ENCODE measurements around the gene SULT4A1. TPM values are rescaled to one million over a fixed set of nuclear protein-coding genes. Genes with fewer than 3 reads are reported as not detected.
A peak's percentile ranks its signal among the peaks of the same experiment; 100 is the strongest.

The SULT4A1 gene
- total RNA-seq, 1 experiment from 2014 or later = 8.4 TPM

DNA sequence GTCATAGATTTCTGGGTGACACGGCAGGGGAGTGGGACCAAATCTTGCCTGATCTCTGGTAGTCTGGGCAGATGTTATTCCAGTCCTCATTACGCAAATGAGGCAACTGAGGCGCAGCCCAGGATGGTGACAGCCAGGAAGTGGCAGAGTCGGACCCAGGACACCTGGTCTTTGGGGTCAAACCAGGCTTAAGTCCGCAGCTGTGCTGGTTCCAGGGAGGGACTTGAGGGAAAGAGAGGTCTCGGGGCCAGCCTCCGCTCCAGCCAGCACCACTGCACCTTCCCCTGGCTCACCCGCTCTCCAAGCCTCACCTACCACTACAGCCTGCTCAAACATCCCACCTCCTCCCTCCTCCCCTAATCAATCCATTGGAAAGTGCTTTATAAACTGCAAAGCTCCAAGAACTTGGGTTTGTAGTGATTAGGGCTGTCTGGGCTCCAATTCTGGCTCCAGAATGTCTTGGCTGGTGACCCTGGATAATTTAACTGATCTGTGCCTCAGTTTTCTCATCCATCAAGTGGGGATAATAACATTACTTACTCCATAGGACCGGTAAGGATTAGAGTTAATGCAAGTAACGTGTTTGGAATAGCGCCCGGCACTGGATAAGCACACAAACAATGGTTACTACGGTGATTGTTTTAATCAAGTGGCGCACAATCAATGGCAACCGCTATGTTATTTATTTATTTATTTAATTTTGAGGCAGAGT lies 30.0 kb upstream of the SULT4A1 start:
- H3K9ac ChIP-seq (ENCODE audit: low read length) = peak overlapping the region; percentile 70

DNA sequence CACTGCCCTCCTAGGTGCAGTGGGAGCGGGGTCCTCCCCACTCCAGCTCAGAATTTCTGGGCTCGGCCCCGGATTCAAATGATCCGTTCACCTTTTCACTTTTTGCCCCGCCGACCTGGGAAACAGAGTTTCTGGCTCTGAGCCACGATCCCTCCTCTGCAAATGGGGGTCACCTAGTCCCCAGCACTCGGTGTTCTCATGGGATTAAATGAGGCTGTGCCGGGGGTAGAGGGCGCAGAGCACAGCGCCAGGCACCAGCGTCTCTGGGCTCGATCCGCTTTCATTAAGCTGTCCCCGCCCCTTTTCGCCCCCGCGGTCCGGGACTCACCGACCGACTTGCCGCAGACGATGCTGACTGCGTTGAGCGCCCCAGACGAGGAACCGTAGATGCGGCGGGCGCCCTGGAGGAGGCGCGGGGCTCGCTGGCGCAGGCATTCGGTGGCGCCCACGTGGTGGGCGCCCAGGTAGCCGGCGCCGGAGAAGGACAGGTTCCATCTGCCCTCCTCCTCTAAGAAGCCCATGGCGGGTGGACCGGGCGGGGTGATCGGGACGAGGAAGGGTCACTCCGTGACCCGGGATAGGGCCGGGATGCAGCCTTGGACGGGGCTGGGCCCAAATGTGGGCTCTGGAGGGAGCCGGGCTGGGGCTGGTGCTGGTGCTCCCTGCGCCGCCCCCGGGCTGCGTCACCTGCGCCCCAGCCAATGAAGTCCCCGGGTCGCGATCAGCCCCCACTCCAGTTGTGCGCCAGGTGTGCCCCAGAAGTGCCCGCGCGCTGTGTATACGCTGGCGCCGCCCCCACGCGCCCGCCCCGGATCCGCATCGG lies 29.3 kb upstream of the SULT4A1 start, which contains the start of gene PNPLA5:
Gene PNPLA5 (minus strand): TSS at position 654 of the 823 bp plus-strand sequence. CDS start 133 bp downstream, at position 521.
- H2AFZ ChIP-seq (ENCODE audit: low read depth, low read length, poor library complexity, severe bottlenecking) = no peak within 1 kb of the TSS
- CTCF ChIA-PET = interaction anchor here (1.6 to 3.8 kb wide), 3 partner anchors 8 to 54 kb away, joined by 3 to 22 read pairs (median 21); no protein-coding TSS in a partner anchor
- no peaks in the 10 kb centered on the region for H4K20me1 ChIP-seq (ENCODE audit: insufficient read depth)
- H3K4me2 ChIP-seq (ENCODE audit: low read length) = peak within 1 kb of the TSS; percentile 80
- no peaks in the 10 kb centered on the region for H3K9me3 ChIP-seq (ENCODE audit: control insufficient read depth in 1 of 2, insufficient read depth in 1 of 2, low read depth in 1 of 2, low read length in 2 of 2)
- intact Hi-C loops (cut with micrococcal nuclease) = no loop called here
- H3K79me2 ChIP-seq (ENCODE audit: insufficient read depth, low read length) = no peaks in the 10 kb centered on the region
- H3K9ac ChIP-seq (ENCODE audit: low read length) = peak within 1 kb of the TSS; percentile 70
- peaks cover 0 to 11% of the 10 kb centered on the region in 2 experiments; a peak in 1 of 4 replicates for H3K4me1 ChIP-seq (ENCODE audit: control insufficient read depth in 1 of 2, insufficient read depth in 2 of 2, low read length in 2 of 2)
- BruUV-seq (replicated peaks) = no TSS peak
- no peaks in the 10 kb centered on the region for H3K36me3 ChIP-seq (ENCODE audit: control insufficient read depth in 1 of 2, insufficient read depth in 2 of 2, low read length in 2 of 2)
- TF ChIP-seq, protein P1, sequence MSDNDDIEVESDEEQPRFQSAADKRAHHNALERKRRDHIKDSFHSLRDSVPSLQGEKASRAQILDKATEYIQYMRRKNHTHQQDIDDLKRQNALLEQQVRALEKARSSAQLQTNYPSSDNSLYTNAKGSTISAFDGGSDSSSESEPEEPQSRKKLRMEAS (IDR thresholded peaks at IDR 0.05) = peak; percentile 40; the same call in 1 of the 2 replicates
- TF ChIP-seq SIN3A (IDR thresholded peaks at IDR 0.05; ENCODE audit: low read depth) = no peak
- TF ChIP-seq RAD21 (IDR thresholded peaks at IDR 0.05; ENCODE audit: low read depth) = no peak
- TF ChIP-seq EGR1 (IDR thresholded peaks at IDR 0.05; ENCODE audit: low read depth) = peak; percentile 58; the same call in 1 of the 2 replicates
- no peak for TF ChIP-seq SRF (IDR thresholded peaks at IDR 0.05; ENCODE audit: low read depth)
- TF ChIP-seq ELF1 (IDR thresholded peaks at IDR 0.05; ENCODE audit: borderline replicate concordance, low read depth) = no peak
- no peaks in the 10 kb centered on the region for H3K27me3 ChIP-seq (ENCODE audit: insufficient read depth, low read length)
- POLR2A ChIA-PET = no interaction called here
- H3K9me2 ChIP-seq (ENCODE audit: insufficient read depth) = no peaks in the 10 kb centered on the region
- H3K4me3 ChIP-seq (replicated peaks in 1 of 2; ENCODE audit: low read depth in 1 of 2, low read length in 2 of 2) = peak within 1 kb of the TSS; percentile 59 to 68
- RAD21 ChIA-PET (ENCODE audit: low non-redundant PET in 1 of 2, low total read pairs in 2 of 2, uncharacterized antibody in 2 of 2, unreplicated experiment in 2 of 2) = no interaction called here
- DNase-seq (ENCODE audit: low read depth, low spot score) (no peak), ATAC-seq (peak; percentile 91)
- H3K27ac ChIP-seq (ENCODE audit: low read depth, low read length) = peak within 1 kb of the TSS; percentile 43; the same call in 1 of the 2 replicates

More for the DNA sequence above, 30.0 kb upstream of the SULT4A1 start:
- no TSS peak for BruUV-seq (replicated peaks)
- no peaks in the 10 kb centered on the region for H3K9me3 ChIP-seq (ENCODE audit: control insufficient read depth in 1 of 2, insufficient read depth in 1 of 2, low read depth in 1 of 2, low read length in 2 of 2)
- DNase-seq (ENCODE audit: low read depth, low spot score) (no peak), ATAC-seq (no peak; the same call in 1 of the 2 replicates)
- H3K4me1 ChIP-seq (ENCODE audit: control insufficient read depth in 1 of 2, insufficient read depth in 2 of 2, low read length in 2 of 2) = peaks cover 0 to 14% of the 10 kb centered on the region in 2 experiments; a peak in 3 of 4 replicates
- CTCF ChIA-PET = interaction anchor here (2.8 kb wide), 1 partner anchor 9 kb away, joined by 21 read pairs; no protein-coding TSS in a partner anchor
- TF ChIP-seq CEBPB (IDR thresholded peaks at IDR 0.05; ENCODE audit: low read depth) = no peak
- no peaks in the 10 kb centered on the region for H4K20me1 ChIP-seq (ENCODE audit: insufficient read depth)
- POLR2A ChIA-PET = no interaction called here
- no peak overlapping the region for H2AFZ ChIP-seq (ENCODE audit: low read depth, low read length, poor library complexity, severe bottlenecking)
- H3K27ac ChIP-seq (ENCODE audit: low read depth, low read length) = peak overlapping the region; percentile 43; the same call in 1 of the 2 replicates
- H3K4me2 ChIP-seq (ENCODE audit: low read length) = peak overlapping the region; percentile 80
- intact Hi-C loops (cut with micrococcal nuclease) = no loop called here
- H3K36me3 ChIP-seq (ENCODE audit: control insufficient read depth in 1 of 2, insufficient read depth in 2 of 2, low read length in 2 of 2) = no peaks in the 10 kb centered on the region
- no peaks in the 10 kb centered on the region for H3K27me3 ChIP-seq (ENCODE audit: insufficient read depth, low read length)
- RAD21 ChIA-PET (ENCODE audit: low non-redundant PET in 1 of 2, low total read pairs in 2 of 2, uncharacterized antibody in 2 of 2, unreplicated experiment in 2 of 2) = no interaction called here
- H3K4me3 ChIP-seq (replicated peaks in 1 of 2; ENCODE audit: low read depth in 1 of 2, low read length in 2 of 2) = peak overlapping the region; percentile 59 to 68
- H3K79me2 ChIP-seq (ENCODE audit: insufficient read depth, low read length) = no peaks in the 10 kb centered on the region
- H3K9me2 ChIP-seq (ENCODE audit: insufficient read depth) = no peaks in the 10 kb centered on the region

Measured in HCT116 (cell line).